GM21526 (cell line): ENCODE results near the gene CLEC4F.

Experiments
- ATAC-seq: cut with Tn5 transposase; IDR thresholded peaks from one replicate; pipeline ENCODE4 v1.9.1; 2021; ENCODE audit warnings: moderate library complexity; ENCODE audit not compliant: unreplicated experiment, low FRiP score

Gene CLEC4F

GRCh38 chr2:70789304-70790135 is 30.9 kb downstream of the CLEC4F start:
- no peak for ATAC-seq

DNA sequence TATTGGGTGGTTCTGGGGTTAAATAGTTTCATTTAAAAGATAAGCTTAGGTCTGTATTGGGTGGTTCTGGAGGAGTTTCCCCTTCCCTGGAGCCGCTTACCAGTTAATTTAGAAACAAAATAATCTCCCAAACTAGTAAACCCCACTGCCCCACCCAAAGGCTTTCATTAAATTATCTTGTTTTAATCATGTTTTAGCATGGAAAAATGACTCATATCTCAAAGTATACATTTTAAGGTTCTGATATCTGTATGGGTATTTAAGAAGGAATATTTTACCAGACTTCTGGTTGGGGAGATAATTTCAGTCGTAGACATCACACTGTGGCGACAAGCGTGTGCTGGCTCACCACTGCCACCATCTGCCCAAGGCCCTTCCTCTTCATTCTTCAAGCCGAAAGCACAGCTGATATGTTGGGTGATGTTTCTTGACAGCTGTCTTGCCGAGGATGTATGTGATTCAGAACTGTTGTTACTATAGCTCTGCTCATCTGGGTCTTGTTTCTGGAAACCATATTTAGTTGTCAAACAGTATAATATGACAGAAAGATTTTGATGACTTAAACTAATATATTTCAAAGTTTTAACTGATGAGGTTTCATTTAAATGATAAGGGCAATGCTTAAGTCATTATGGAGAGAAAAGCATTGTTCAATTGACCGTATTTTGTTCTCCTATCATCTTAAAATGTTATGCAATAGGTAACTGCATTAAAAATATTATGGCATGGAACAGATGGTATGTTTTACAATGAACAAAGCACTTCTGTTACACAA is 35.1 kb downstream of the CLEC4F start:
- ATAC-seq = no peak

DNA sequence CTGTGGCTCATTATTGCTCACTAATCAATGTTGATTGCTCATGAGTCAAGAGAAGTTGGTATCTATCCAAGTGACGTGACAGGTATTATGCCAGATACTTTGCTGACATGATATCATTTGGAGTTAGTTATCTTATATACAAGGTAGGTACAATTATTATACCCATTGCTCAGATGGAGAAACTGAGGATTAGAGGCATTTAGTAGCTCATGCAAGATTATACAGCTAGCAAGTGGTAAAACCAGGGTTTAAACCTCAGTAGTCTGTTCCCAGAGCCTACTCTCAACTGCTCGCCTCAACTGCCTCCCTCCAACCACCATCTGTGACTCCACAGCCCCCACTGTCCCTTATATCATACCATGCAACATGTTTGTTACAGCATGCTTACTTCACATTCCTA is 36.1 kb downstream of the CLEC4F start:
- ATAC-seq = no peak

DNA sequence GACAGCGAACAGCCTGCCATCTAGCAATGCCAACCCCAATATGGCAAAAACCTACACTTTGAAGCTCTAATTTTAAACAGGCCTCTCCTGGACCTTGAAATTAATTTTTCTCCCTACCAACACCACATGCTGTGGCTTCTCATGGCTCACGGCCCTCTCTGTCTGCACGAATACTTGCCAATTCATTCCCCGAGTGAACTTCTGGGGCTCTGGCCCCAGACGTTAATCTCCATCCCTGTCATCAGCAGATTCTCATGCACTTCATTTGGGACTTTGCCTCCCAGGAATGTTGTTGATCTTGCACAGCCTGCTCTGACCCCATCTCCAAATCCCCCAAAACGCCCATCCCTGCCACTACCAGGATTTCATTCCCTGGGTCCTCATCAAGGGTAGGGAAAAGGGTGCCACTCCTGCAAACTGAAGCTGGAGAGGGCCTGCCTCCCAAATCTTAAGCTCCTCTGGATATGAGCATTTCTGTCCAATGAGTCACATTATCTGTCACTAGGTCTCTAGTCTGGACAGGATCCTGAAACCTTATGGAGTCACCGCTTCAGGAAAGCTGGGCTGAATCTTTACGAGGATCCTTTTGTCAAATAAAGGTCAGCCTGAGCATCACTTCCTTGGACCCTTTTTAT is 40.4 kb downstream of the CLEC4F start:
- no peak for ATAC-seq

DNA sequence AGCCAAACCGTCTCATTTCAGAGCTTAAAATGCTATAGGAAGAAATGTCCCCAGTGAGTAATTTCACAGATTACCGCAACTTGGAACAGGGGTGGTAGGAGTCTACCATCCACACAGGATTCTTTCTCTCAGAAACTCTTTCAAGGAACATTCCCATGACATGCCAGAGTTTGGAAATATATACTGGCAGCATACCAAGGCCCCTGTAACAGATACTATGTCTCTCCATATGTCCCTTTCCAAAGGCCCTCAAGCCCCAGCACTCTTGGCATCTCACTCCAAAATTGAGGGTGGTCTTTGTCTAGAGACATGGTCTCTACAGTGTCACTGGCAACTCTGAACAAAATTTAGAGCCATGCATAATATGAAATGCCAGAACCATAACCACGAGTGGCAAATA is 40.9 kb downstream of the CLEC4F start:
- no peak for ATAC-seq

- no peak for ATAC-seq
Measured at GRCh38 chr2:70778676-70779075, 41.7 kb downstream of the CLEC4F start.

- ATAC-seq = no peak
Measured at GRCh38 chr2:70777450-70777849, 42.9 kb downstream of the CLEC4F start.

DNA sequence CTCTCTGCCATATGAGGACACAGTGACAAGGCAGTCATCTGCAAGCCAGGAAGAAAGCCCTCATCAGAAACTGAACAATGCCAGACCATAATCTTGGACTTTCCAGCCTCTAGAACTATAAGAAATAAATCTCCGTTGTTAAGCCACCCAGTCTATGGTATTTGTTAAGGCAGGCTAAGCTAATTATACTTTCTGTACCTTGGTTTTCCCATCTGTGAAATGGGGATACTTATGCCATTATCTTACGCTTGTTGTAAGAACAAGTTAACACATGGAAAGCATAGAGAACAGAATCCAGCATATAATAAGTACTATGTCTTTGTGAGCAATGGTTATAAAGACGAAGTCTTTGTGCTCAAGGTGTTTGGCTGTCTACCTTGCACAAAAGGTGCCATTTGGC is 44.1 kb downstream of the CLEC4F start:
- no peak for ATAC-seq

GRCh38 chr2:70775141-70775540 is 45.3 kb downstream of the CLEC4F start:
- no peak for ATAC-seq

GRCh38 chr2:70772486-70773155 is 47.8 kb downstream of the CLEC4F start:
- ATAC-seq = no peak

DNA sequence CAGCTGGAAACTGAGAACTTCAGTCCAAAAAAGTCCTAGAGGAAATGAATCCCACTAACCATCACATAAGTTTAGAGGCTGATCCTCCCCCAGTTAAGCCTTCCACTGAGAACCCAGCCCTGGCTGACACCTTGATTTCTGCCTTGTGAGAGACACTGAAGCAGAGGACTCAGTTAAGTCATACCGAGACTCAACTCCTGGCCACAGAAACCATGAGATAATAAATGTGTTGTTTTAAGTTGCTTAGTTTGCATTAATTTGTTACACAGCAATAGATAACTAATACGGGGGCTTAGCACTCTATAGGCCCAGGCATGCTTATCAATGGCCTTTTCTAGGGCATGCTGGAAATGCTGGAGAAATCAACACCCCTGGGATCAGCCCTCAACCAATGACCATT is 49.0 kb downstream of the CLEC4F start:
- ATAC-seq = no peak

- ATAC-seq = no peak
Measured at GRCh38 chr2:70769450-70769849, 50.9 kb downstream of the CLEC4F start.

- no peak for ATAC-seq
Measured at GRCh38 chr2:70768590-70769085, 51.8 kb downstream of the CLEC4F start.

DNA sequence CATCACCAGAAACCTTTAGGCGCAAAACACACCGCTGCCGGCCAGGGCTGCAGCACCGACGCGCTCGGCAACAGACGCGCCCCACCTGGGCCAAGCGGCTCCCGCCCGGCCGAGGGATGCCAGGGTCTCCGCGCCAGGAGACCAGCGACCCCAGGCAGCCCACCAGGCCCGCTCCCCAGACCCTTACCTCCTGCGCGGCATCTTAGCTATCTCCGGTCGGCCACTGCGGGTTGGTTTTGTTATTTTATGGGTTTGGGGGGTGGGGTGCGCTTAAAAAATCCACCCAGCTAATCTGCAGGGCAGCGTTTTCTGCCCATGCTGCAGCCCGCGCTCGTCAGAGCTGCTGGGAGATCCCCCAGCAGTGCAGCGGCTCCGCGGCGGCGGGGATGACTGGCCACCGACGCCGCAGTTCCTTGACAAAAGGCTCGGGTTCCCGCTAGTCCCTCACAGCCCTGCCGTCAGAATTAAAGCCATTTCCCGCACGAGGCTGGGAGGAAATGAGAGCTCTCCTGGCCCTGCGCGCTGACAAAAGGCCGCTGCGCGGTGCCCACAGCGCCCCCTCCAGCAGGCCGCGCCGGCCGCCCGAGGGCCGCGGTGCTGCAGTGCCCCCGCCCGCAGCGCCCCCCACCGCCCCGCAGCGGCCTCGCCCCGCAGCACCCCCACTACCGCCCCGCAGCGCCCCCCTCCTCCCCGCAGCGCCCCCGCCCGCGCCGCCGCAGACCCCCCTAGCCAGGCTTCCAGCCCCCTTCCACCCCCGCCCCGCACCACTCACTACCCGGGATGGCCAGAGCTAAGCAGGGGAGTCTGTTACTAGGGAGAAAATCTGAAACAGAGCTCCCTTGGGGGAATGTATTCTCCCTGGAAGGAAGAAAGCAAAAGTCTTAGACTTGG is 52.5 kb downstream of the CLEC4F start, which contains the start of gene ADD2:
ADD2 (minus strand) TSS at position 502 of the 891 bp plus-strand sequence. CDS start 61,792 bp downstream, outside the sequence.
- ATAC-seq = no peak

DNA sequence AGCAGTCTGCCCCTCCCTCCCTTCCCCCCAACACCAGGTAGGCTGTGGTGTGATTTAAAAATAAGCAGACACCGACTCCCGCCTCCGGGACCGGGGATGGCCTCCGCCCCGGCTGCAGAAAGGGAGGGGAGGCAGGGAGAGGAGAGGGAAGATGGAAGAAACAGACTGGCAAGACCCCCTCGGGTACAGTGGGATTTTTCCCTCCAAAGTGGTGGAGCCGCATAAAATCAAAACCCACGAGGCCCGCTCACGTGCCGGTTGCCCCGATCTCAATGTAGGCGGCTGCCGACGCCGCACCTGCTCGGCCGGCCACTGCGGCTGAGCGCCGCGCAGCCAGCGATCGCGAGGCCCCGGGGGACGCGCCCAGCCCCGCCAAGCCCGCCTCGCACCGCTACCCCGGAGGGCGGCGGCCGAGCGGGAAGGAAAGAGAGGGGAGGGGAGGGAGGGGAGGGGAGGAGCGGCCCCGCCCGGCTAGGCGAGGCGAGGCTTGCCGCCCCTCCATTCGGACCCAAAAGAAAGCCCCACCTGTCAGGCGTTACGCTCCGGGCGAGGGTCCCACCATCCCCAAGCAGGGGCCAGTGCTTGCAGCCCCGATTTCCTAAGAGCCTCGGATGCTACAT is 53.2 kb downstream of the CLEC4F start:
- no peak for ATAC-seq

DNA sequence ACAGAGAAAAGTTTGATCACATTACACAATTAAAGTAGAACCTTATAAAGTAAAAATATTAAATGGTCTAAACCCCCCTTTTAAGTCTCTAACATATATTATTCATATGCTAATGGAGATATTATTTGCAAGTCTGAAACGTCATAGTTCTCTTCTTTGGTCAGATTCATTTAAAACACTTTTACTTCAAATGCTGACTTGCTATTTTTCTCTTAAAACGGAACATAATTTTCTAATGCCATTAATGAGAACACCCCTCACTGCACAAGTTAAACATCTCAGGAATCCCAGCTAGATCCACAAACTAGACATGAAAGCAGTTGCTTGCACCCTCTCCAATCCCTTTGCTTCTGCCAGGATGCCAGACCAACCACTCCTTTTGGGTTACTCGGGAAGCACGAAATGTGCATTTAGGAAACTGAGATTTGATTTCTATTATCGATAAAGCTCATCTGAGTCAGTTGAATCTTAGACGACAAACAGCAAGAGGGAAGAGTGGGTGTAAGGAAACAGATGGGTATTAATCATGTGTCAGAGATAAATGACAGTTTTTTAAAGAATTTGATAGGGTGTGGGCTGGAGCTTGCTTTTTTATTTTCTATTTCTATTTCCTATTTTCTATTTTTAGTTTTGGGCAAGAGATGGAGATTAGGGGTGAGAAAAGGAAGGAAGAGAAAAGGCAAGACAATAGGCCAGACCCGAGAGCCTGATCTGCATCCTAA is 53.9 kb downstream of the CLEC4F start:
- ATAC-seq = no peak

- no peak for ATAC-seq
Measured at GRCh38 chr2:70765507-70765906, 54.9 kb downstream of the CLEC4F start.

DNA sequence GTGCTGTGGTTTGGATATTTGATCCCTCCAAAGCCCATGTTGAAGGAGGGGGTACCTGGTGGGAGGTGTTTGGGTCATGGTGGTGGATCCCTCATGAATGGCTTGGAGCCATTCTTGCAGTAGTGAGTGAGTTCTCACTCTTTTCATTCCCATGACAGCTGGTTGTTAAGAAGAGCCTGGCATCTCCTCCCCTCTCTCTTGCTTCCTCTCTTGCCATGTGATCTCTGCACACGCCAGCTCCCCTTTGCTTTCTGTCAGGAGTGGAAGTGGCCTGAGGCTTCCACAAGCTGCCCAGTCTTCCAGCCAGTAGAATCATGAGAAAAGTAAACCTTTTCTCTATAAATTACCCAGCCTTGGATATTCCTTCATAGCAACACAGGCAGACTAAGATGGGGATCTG is 61.0 kb downstream of the CLEC4F start:
- ATAC-seq = no peak
